GM20000 (cell line): ENCODE measurements around the gene OPRM1.

Experiments used
- DNase-seq: peaks from one replicate; pipeline ENCODE4 v3.0.0; 2012; ENCODE audit warnings: low spot score
- CTCF ChIP-seq: IDR thresholded peaks from 2 replicates; pipeline ENCODE4 v1.5.1; 2012; ENCODE audit warnings: mild to moderate bottlenecking, control low read depth; ENCODE audit errors: extremely low read depth, missing control alignments

The OPRM1 gene

GRCh38 chr6:154206996-154207395 lies 168.0 kb downstream of the OPRM1 start:
- DNase-seq, result no peak
- no peak for TF ChIP-seq CTCF

- no peak for DNase-seq
- no peak for TF ChIP-seq CTCF
These were observed 170.5 kb downstream of the OPRM1 start for GRCh38 chr6:154209555-154209954.

GRCh38 chr6:154210678-154211077 lies 171.6 kb downstream of the OPRM1 start:
- DNase-seq, result no peak
- TF ChIP-seq CTCF, result no peak

GRCh38 chr6:154213782-154214181 lies 174.7 kb downstream of the OPRM1 start:
- no peak for TF ChIP-seq CTCF
- no peak for DNase-seq

GRCh38 chr6:154218301-154218700 lies 179.3 kb downstream of the OPRM1 start:
- no peak for TF ChIP-seq CTCF
- DNase-seq, result no peak

- no peak for TF ChIP-seq CTCF
- no peak for DNase-seq
These were observed 179.7 kb downstream of the OPRM1 start for GRCh38 chr6:154218787-154219186.

GRCh38 chr6:154219250-154219649 lies 180.2 kb downstream of the OPRM1 start:
- no peak for DNase-seq
- TF ChIP-seq CTCF, result no peak
